Mesenchymal stem cell (in vitro differentiated cells and primary cell): ENCODE measurements around the gene UFC1.

ENCODE experiments used
- DNase-seq: peaks from one replicate; pipeline ENCODE4 v3.0.0-alpha.2; 2013
- H2AFZ ChIP-seq: one replicate; pipeline ENCODE4 v1.6.1; 2013; ENCODE audit warnings: low read depth, mild to moderate bottlenecking, control low read depth, inconsistent platforms, low read length, moderate library complexity
- H2AK5ac ChIP-seq: 2 replicates; pipeline ENCODE4 v1.6.1; 2013; ENCODE audit warnings: low read length, moderate library complexity, mild to moderate bottlenecking, inconsistent platforms; ENCODE audit not compliant: severe bottlenecking
- H2BK120ac ChIP-seq: one replicate; pipeline ENCODE4 v1.6.1; 2013; ENCODE audit warnings: low read depth, mild to moderate bottlenecking, inconsistent platforms, low read length, moderate library complexity
- H2BK12ac ChIP-seq, 2 experiments: one replicate each; pipeline ENCODE4 v1.6.1; 2013; ENCODE audit warnings: inconsistent platforms in 2 of 2, low read length in 2 of 2, mild to moderate bottlenecking in 2 of 2, moderate library complexity in 2 of 2, control low read depth in 1 of 2
- H2BK15ac ChIP-seq: one replicate; pipeline ENCODE4 v1.6.1; 2013; ENCODE audit warnings: mild to moderate bottlenecking, low read depth, inconsistent platforms; ENCODE audit not compliant: poor library complexity, severe bottlenecking
- H2BK5ac ChIP-seq: 2 replicates; pipeline ENCODE4 v1.6.1; 2013; ENCODE audit warnings: low read depth, mild to moderate bottlenecking, low read length, control low read depth, inconsistent platforms; ENCODE audit not compliant: poor library complexity, severe bottlenecking
- H3K14ac ChIP-seq, 2 experiments: one replicate each; pipeline ENCODE4 v1.6.1; 2013; ENCODE audit warnings: inconsistent platforms in 2 of 2, low read length in 2 of 2, control low read depth in 1 of 2, mild to moderate bottlenecking in 1 of 2, moderate library complexity in 1 of 2
- H3K18ac ChIP-seq, 2 experiments: one replicate each; pipeline ENCODE4 v1.6.1; 2013; ENCODE audit warnings: inconsistent platforms in 2 of 2, low read length in 2 of 2, control low read depth in 1 of 2, low read depth in 1 of 2, mild to moderate bottlenecking in 1 of 2
- H3K23ac ChIP-seq, 2 experiments: one replicate each; pipeline ENCODE4 v1.6.1; 2013; ENCODE audit warnings: inconsistent platforms in 2 of 2, low read length in 2 of 2, mild to moderate bottlenecking in 2 of 2, moderate library complexity in 2 of 2, control low read depth in 1 of 2
- H3K27ac ChIP-seq: 2 replicates; pipeline ENCODE4 v1.5.1; 2013; ENCODE audit warnings: mild to moderate bottlenecking, moderate library complexity, low read length, control low read depth, inconsistent platforms; ENCODE audit not compliant: poor library complexity, severe bottlenecking
- H3K27me3 ChIP-seq, 2 experiments: 2 replicates each; pipeline versions ENCODE4 v1.6.1 to v1.7.0; 2013; ENCODE audit warnings: low read length in 2 of 2, mild to moderate bottlenecking in 2 of 2, moderate library complexity in 2 of 2, control low read depth in 1 of 2, inconsistent platforms in 1 of 2; ENCODE audit not compliant: control insufficient read depth in 1 of 2, insufficient read depth in 1 of 2
- H3K36me3 ChIP-seq, 2 experiments: 2 replicates each; pipeline versions ENCODE4 v1.6.1 to v1.7.0; 2013; ENCODE audit warnings: low read length in 2 of 2, control low read depth in 1 of 2, inconsistent platforms in 1 of 2, low read depth in 1 of 2, mild to moderate bottlenecking in 1 of 2; ENCODE audit not compliant: insufficient read depth in 2 of 2, control insufficient read depth in 1 of 2
- H3K4ac ChIP-seq, 2 experiments: one replicate each; pipeline ENCODE4 v1.6.1; 2013; ENCODE audit warnings: inconsistent platforms in 2 of 2, low read length in 2 of 2, mild to moderate bottlenecking in 2 of 2, moderate library complexity in 2 of 2, control low read depth in 1 of 2, low read depth in 1 of 2
- H3K4me1 ChIP-seq: 2 replicates; pipeline ENCODE4 v1.6.1; 2013; ENCODE audit warnings: low read depth, low read length, control low read depth; ENCODE audit not compliant: control insufficient read depth, insufficient read depth
- H3K4me2 ChIP-seq: 2 replicates; pipeline ENCODE4 v1.6.1; 2013; ENCODE audit warnings: low read length, mild to moderate bottlenecking, inconsistent platforms; ENCODE audit not compliant: poor library complexity, severe bottlenecking
- H3K4me3 ChIP-seq, 2 experiments: 2 replicates each; pipeline versions ENCODE4 v1.5.1 to v1.7.0; 2013; ENCODE audit warnings: low read length in 2 of 2, mild to moderate bottlenecking in 2 of 2, control low read depth in 1 of 2, low read depth in 1 of 2; ENCODE audit not compliant: insufficient read depth in 1 of 2
- H3K79me1 ChIP-seq: replicated peaks from 2 replicates; pipeline ENCODE4 v1.6.1; 2013; ENCODE audit warnings: mild to moderate bottlenecking, control low read depth, low read length, inconsistent platforms; ENCODE audit not compliant: poor library complexity, severe bottlenecking
- H3K9ac ChIP-seq: 2 replicates; pipeline ENCODE4 v1.7.0; 2013; ENCODE audit warnings: mild to moderate bottlenecking, low read length, moderate library complexity
- H3K9me3 ChIP-seq: 2 replicates; pipeline ENCODE4 v1.7.0; 2013; ENCODE audit warnings: mild to moderate bottlenecking, low read length; ENCODE audit not compliant: control insufficient read depth
- H4K8ac ChIP-seq: one replicate; pipeline ENCODE4 v1.6.1; 2013; ENCODE audit warnings: inconsistent platforms, mild to moderate bottlenecking, low read length, moderate library complexity
- H4K91ac ChIP-seq: one replicate; pipeline ENCODE4 v1.6.1; 2013; ENCODE audit warnings: mild to moderate bottlenecking, low read length, inconsistent platforms
- WGBS: methylation state at CpG from one replicate; pipeline ENCODE4 v1.1.7; 2013; ENCODE audit warnings: mixed read lengths; 5-methylcytosine and 5-hydroxymethylcytosine counted together

UFC1 gene

GRCh38 chr1:161191971-161192370, 38.2 kb downstream of the UFC1 start:
- H3K27ac ChIP-seq = no peak overlapping the region

DNA sequence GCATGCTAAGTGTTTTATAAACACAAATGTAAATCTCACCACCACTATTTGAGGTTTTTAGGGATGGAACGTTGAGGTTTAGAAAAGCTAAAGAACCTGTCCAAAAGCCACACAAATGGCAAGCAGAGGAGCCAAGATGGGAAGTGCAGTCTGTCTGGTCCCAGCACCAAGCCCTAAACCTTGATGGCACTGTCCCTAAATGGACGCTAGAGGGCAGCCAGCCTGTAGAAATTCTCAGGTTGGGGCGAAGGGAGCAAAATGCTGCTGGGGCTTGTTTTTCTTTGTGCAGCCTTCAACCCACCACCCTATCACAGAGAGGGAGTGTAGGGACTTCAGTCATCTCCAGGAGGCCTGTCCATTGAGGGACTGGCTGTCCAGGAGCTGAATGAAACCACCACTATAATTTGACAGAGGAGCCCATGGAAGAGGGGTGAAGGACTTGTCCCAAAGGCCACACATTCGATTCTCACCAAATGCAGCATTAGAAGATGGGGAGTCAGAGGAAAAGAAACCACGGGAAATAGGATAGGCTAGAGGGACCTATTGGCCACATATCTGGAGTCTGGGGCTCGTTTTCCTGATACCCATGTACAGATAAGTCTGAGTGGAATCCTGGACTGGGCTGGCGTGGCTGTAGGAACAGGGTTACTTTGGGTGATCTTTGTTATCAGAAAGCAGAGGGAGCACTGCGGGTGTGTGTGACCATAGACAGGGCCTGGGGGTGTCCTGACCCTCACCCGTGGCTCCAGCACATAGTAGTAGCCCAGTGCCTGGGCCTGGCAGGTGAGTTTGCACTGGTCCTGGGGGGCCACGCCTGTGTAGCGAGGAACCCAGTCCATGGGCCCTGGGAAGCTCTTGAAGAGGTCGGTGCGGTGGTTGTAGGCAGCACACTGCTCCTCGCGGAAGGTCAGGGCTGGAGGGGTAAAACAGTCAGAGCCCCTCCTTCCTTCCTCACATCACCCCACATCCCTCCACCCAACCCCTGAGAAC, 39.0 kb downstream of the UFC1 start:
- H2BK5ac ChIP-seq = no peak overlapping the region
- H3K4me1 ChIP-seq = peaks cover under 1% of the 10 kb centered on the region
- H2BK15ac ChIP-seq = no peak overlapping the region
- peak overlapping the region in 1 of 2 experiments; percentile 47 for H3K4ac ChIP-seq
- no peak overlapping the region for H3K27ac ChIP-seq
- no peak overlapping the region for H3K23ac ChIP-seq
- peak overlapping the region; percentile 79 for H4K8ac ChIP-seq
- H3K27me3 ChIP-seq = no peaks in the 10 kb centered on the region
- no peak overlapping the region for H3K4me3 ChIP-seq
- WGBS = 62% methylated on average over 15 of the region's 15 CpGs
- H3K18ac ChIP-seq = peak overlapping the region in 1 of 2 experiments; percentile 10
- H3K79me1 ChIP-seq = no peaks in the 10 kb centered on the region
- H3K14ac ChIP-seq = no peak overlapping the region
- H4K91ac ChIP-seq = peak overlapping the region; percentile 77
- no peaks in the 10 kb centered on the region for H3K9me3 ChIP-seq
- H3K36me3 ChIP-seq = peaks cover 2 to 55% of the 10 kb centered on the region in 2 experiments
- H3K9ac ChIP-seq = peak overlapping the region; percentile 51
- no peak overlapping the region for H2AFZ ChIP-seq
- no peak overlapping the region for H3K4me2 ChIP-seq
- no peak overlapping the region for H2BK120ac ChIP-seq
- H2AK5ac ChIP-seq = no peak overlapping the region
- no peak overlapping the region for H2BK12ac ChIP-seq
- DNase-seq = peak; percentile 77

More at GRCh38 chr1:161191971-161192370, 38.2 kb downstream of the UFC1 start:
- no peak overlapping the region for H3K4ac ChIP-seq
- H2BK12ac ChIP-seq = no peak overlapping the region
- H2BK120ac ChIP-seq = no peak overlapping the region
- peak overlapping the region; percentile 35 for H3K9ac ChIP-seq
- H3K4me2 ChIP-seq = no peak overlapping the region
- H3K14ac ChIP-seq = no peak overlapping the region
- H3K4me3 ChIP-seq = no peak overlapping the region
- no peaks in the 10 kb centered on the region for H3K79me1 ChIP-seq
- no peak overlapping the region for H2AK5ac ChIP-seq
- H3K36me3 ChIP-seq = peaks cover 2 to 55% of the 10 kb centered on the region in 2 experiments
- H3K27me3 ChIP-seq = no peaks in the 10 kb centered on the region
- no peak overlapping the region for H3K23ac ChIP-seq
- H3K9me3 ChIP-seq = no peaks in the 10 kb centered on the region
- H3K4me1 ChIP-seq = no peaks in the 10 kb centered on the region
- 91% methylated on average over 6 of the region's 8 CpGs for WGBS
- no peak overlapping the region for H2BK15ac ChIP-seq
- H2BK5ac ChIP-seq = no peak overlapping the region
- H4K8ac ChIP-seq = no peak overlapping the region
- no peak for DNase-seq
- H4K91ac ChIP-seq = no peak overlapping the region
- H2AFZ ChIP-seq = no peak overlapping the region
- no peak overlapping the region for H3K18ac ChIP-seq

- H3K18ac ChIP-seq = no peak overlapping the region
- H3K36me3 ChIP-seq = peaks cover 2 to 55% of the 10 kb centered on the region in 2 experiments
Observed at GRCh38 chr1:161193561-161194235, 39.9 kb downstream of the UFC1 start.

GRCh38 chr1:161195171-161195570, 41.4 kb downstream of the UFC1 start:
- Histone ChIP-seq H3K14ac (no peak overlapping the region), H3K18ac (no peak overlapping the region), H3K9ac (peak overlapping the region; percentile 83), H3K4ac (no peak overlapping the region), H3K4me3 (no peak overlapping the region), H3K23ac (no peak overlapping the region), H3K27me3 (no peaks in the 10 kb centered on the region), H3K36me3 (peaks cover 2 to 55% of the 10 kb centered on the region in 2 experiments), H2BK12ac (no peak overlapping the region), H3K27ac (no peak overlapping the region), H2BK5ac (no peak overlapping the region), H3K9me3 (no peaks in the 10 kb centered on the region), H3K79me1 (no peaks in the 10 kb centered on the region), H2AFZ (no peak overlapping the region), H3K4me2 (no peak overlapping the region), H4K91ac (no peak overlapping the region), H2BK120ac (no peak overlapping the region), H4K8ac (no peak overlapping the region), H2AK5ac (no peak overlapping the region), H2BK15ac (no peak overlapping the region), H3K4me1 (peaks cover 8% of the 10 kb centered on the region)
- DNase-seq = no peak
- WGBS = 80% methylated on average over 4 of the region's 4 CpGs

More at GRCh38 chr1:161193561-161194235, 39.9 kb downstream of the UFC1 start:
- no peak overlapping the region for H2BK15ac ChIP-seq
- H3K79me1 ChIP-seq = no peaks in the 10 kb centered on the region
- no peak overlapping the region for H4K8ac ChIP-seq
- peaks cover 8% of the 10 kb centered on the region for H3K4me1 ChIP-seq
- H3K9me3 ChIP-seq = no peaks in the 10 kb centered on the region
- H3K23ac ChIP-seq = no peak overlapping the region
- H4K91ac ChIP-seq = no peak overlapping the region
- H2BK120ac ChIP-seq = no peak overlapping the region
- no peak overlapping the region for H2AK5ac ChIP-seq
- WGBS = 91% methylated on average over 21 of the region's 21 CpGs
- H3K27me3 ChIP-seq = no peaks in the 10 kb centered on the region
- H3K4me2 ChIP-seq = no peak overlapping the region
- H3K9ac ChIP-seq = peak overlapping the region; percentile 51
- H3K27ac ChIP-seq = no peak overlapping the region
- peak overlapping the region in 1 of 2 experiments; percentile 79 for H3K14ac ChIP-seq
- DNase-seq = no peak
- no peak overlapping the region for H3K4me3 ChIP-seq
- H3K4ac ChIP-seq = no peak overlapping the region
- no peak overlapping the region for H2BK12ac ChIP-seq
- no peak overlapping the region for H2AFZ ChIP-seq
- no peak overlapping the region for H2BK5ac ChIP-seq
